ENCODE results near the gene ANKK1. TPM values are rescaled to one million over a fixed set of nuclear protein-coding genes. Genes with fewer than 3 reads are reported as not detected.

Gene ANKK1
- total RNA-seq, 2 experiments from 2014 or later = not detected

GRCh38 chr11:113405724-113406478 is 18.3 kb downstream of the ANKK1 start:
- no peaks in the 10 kb centered on the region for H3K36me3 Mint-ChIP-seq (ENCODE audit: low read depth)
- TF ChIP-seq, protein P1, sequence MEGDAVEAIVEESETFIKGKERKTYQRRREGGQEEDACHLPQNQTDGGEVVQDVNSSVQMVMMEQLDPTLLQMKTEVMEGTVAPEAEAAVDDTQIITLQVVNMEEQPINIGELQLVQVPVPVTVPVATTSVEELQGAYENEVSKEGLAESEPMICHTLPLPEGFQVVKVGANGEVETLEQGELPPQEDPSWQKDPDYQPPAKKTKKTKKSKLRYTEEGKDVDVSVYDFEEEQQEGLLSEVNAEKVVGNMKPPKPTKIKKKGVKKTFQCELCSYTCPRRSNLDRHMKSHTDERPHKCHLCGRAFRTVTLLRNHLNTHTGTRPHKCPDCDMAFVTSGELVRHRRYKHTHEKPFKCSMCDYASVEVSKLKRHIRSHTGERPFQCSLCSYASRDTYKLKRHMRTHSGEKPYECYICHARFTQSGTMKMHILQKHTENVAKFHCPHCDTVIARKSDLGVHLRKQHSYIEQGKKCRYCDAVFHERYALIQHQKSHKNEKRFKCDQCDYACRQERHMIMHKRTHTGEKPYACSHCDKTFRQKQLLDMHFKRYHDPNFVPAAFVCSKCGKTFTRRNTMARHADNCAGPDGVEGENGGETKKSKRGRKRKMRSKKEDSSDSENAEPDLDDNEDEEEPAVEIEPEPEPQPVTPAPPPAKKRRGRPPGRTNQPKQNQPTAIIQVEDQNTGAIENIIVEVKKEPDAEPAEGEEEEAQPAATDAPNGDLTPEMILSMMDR (IDR thresholded peaks at IDR 0.05) = no peak
- ATAC-seq (no peak), DNase-seq (no peak)
- no peak overlapping the region for H3K4me3 Mint-ChIP-seq
- CTCF ChIA-PET = no interaction called here
- H3K27ac Mint-ChIP-seq = no peak overlapping the region
- H3K4me1 Mint-ChIP-seq (ENCODE audit: low read depth) = no peaks in the 10 kb centered on the region
- H3K27me3 Mint-ChIP-seq = no peaks in the 10 kb centered on the region
- H3K9me3 Mint-ChIP-seq = no peaks in the 10 kb centered on the region
- POLR2A ChIA-PET = no interaction called here
- intact Hi-C loops (cut with micrococcal nuclease) = no loop called here

- DNase-seq = no peak
- ATAC-seq = no peak
- no peaks in the 10 kb centered on the region for H3K27me3 Mint-ChIP-seq
- TF ChIP-seq, protein P1 (IDR thresholded peaks at IDR 0.05) = no peak
- H3K4me1 Mint-ChIP-seq (ENCODE audit: low read depth) = no peaks in the 10 kb centered on the region
- H3K9me3 Mint-ChIP-seq = no peaks in the 10 kb centered on the region
- no peak overlapping the region for H3K4me3 Mint-ChIP-seq
- intact Hi-C loops (cut with micrococcal nuclease) = no loop called here
- no peaks in the 10 kb centered on the region for H3K36me3 Mint-ChIP-seq (ENCODE audit: low read depth)
- ChIA-PET POLR2A (no interaction called here), CTCF (interaction anchor here (0.6 kb wide), 1 partner anchor 557 kb away, joined by 3 read pairs; no protein-coding TSS in a partner anchor)
- H3K27ac Mint-ChIP-seq = no peak overlapping the region
These were observed 19.6 kb downstream of the ANKK1 start for GRCh38 chr11:113407163-113407562.

DNA sequence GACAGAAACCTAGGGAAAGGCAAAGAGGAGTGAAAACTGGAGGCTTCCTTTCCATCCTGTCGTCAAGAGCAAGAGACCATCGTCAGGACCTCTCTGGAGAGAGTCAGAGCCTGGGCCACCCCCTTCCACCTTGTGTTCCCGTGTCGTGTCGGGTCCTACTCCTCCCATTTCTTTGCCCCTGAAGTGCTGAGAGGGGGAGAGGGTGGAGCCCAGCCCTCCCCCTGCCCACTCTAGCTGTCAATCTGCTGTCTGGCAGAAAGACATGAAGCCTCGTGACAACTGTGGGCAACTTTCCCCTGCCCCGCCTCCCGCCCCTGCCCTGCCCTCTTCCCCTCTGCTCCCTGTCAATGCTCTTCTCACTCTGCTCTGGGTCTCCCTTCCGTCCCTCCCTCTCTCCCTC is 20.6 kb downstream of the ANKK1 start:
- no peaks in the 10 kb centered on the region for H3K36me3 Mint-ChIP-seq (ENCODE audit: low read depth)
- TF ChIP-seq, protein P1 (IDR thresholded peaks at IDR 0.05) = no peak
- CTCF ChIA-PET = no interaction called here
- POLR2A ChIA-PET = no interaction called here
- intact Hi-C loops (cut with micrococcal nuclease) = no loop called here
- no peaks in the 10 kb centered on the region for H3K27me3 Mint-ChIP-seq
- no peak overlapping the region for H3K4me3 Mint-ChIP-seq
- ATAC-seq (no peak), DNase-seq (no peak)
- H3K4me1 Mint-ChIP-seq (ENCODE audit: low read depth) = no peaks in the 10 kb centered on the region
- H3K9me3 Mint-ChIP-seq = no peaks in the 10 kb centered on the region
- H3K27ac Mint-ChIP-seq = no peak overlapping the region

DNA sequence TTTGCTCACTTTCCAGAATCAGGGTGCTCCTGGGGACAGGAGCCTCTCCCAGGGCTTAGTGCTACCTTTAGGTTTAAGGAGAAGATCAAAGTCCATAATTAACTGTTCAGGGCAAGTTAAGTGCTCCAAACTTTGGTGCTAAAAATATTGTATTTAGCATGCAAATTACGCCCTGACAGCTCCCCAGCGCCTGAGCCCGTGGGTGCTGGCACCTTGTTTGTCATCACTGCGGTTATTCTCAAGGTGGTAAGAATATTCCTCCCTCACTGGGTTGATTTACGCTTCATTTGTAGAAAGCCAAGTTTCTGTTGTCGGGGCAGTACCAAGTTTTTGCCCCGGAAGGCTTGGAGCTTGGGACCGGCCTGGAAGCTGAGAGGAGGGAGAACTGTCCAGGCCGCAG is 21.3 kb downstream of the ANKK1 start:
- CTCF ChIA-PET = no interaction called here
- no peak for DNase-seq
- TF ChIP-seq, protein P1 (IDR thresholded peaks at IDR 0.05) = no peak

GRCh38 chr11:113409526-113409925 is 21.9 kb downstream of the ANKK1 start:
- H3K9me3 Mint-ChIP-seq = no peaks in the 10 kb centered on the region
- TF ChIP-seq, protein P1 (IDR thresholded peaks at IDR 0.05) = no peak
- no peaks in the 10 kb centered on the region for H3K27me3 Mint-ChIP-seq
- no peaks in the 10 kb centered on the region for H3K4me1 Mint-ChIP-seq (ENCODE audit: low read depth)
- no peaks in the 10 kb centered on the region for H3K36me3 Mint-ChIP-seq (ENCODE audit: low read depth)
- H3K27ac Mint-ChIP-seq = no peak overlapping the region
- ATAC-seq (no peak), DNase-seq (no peak)
- intact Hi-C loops (cut with micrococcal nuclease) = no loop called here
- CTCF ChIA-PET = no interaction called here
- POLR2A ChIA-PET = no interaction called here
- no peak overlapping the region for H3K4me3 Mint-ChIP-seq

More for the DNA sequence above, 21.3 kb downstream of the ANKK1 start:
- Mint-ChIP-seq H3K27me3 (no peaks in the 10 kb centered on the region), H3K4me3 (no peak overlapping the region), H3K36me3 (ENCODE audit: low read depth) (no peaks in the 10 kb centered on the region), H3K4me1 (ENCODE audit: low read depth) (no peaks in the 10 kb centered on the region), H3K27ac (no peak overlapping the region), H3K9me3 (no peaks in the 10 kb centered on the region)
- POLR2A ChIA-PET = no interaction called here
- intact Hi-C loops (cut with micrococcal nuclease) = no loop called here
- ATAC-seq = no peak
